Fibroblast of pulmonary artery (primary cell): ENCODE measurements around the gene FAM20A.

Experiments used
- DNase-seq: peaks from one replicate; pipeline ENCODE4 v3.0.0-alpha.2; 2010; ENCODE audit warnings: low read depth
- H3K4me3 ChIP-seq: replicated peaks from 2 replicates; pipeline ENCODE4 v1.5.1; 2011; ENCODE audit warnings: low read depth, mild to moderate bottlenecking, control low read depth, low read length, moderate library complexity
- TF ChIP-seq, protein P1 (sequence below): IDR thresholded peaks from 2 replicates; pipeline ENCODE4 v1.5.1; 2011; ENCODE audit warnings: mild to moderate bottlenecking, control low read depth, low read length, inconsistent platforms; ENCODE audit errors: missing control alignments

FAM20A gene

DNA sequence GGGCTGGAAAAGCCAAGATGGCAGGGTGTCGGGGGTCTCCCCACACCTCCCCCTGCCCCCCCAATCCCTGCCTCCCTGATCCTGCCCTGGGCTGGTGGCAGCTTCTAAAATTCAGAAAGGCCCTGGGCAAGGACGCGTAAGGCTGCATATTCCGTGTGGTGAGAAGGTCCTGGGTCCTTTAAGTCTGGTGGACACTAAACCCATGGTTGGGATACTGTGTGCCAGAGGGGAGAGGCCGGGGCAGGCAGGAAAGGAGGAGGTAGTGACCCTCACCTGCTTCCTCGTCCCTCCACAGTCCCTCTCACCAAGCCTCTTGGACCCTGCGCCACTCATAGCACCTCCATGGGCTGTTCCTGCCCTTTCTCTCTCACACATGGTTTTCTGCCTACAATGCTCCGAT is 60.2 kb downstream of the FAM20A start:
- DNase-seq, result no peak
- TF ChIP-seq, protein P1, sequence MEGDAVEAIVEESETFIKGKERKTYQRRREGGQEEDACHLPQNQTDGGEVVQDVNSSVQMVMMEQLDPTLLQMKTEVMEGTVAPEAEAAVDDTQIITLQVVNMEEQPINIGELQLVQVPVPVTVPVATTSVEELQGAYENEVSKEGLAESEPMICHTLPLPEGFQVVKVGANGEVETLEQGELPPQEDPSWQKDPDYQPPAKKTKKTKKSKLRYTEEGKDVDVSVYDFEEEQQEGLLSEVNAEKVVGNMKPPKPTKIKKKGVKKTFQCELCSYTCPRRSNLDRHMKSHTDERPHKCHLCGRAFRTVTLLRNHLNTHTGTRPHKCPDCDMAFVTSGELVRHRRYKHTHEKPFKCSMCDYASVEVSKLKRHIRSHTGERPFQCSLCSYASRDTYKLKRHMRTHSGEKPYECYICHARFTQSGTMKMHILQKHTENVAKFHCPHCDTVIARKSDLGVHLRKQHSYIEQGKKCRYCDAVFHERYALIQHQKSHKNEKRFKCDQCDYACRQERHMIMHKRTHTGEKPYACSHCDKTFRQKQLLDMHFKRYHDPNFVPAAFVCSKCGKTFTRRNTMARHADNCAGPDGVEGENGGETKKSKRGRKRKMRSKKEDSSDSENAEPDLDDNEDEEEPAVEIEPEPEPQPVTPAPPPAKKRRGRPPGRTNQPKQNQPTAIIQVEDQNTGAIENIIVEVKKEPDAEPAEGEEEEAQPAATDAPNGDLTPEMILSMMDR, result no peak
- H3K4me3 ChIP-seq, result no peak overlapping the region

DNA sequence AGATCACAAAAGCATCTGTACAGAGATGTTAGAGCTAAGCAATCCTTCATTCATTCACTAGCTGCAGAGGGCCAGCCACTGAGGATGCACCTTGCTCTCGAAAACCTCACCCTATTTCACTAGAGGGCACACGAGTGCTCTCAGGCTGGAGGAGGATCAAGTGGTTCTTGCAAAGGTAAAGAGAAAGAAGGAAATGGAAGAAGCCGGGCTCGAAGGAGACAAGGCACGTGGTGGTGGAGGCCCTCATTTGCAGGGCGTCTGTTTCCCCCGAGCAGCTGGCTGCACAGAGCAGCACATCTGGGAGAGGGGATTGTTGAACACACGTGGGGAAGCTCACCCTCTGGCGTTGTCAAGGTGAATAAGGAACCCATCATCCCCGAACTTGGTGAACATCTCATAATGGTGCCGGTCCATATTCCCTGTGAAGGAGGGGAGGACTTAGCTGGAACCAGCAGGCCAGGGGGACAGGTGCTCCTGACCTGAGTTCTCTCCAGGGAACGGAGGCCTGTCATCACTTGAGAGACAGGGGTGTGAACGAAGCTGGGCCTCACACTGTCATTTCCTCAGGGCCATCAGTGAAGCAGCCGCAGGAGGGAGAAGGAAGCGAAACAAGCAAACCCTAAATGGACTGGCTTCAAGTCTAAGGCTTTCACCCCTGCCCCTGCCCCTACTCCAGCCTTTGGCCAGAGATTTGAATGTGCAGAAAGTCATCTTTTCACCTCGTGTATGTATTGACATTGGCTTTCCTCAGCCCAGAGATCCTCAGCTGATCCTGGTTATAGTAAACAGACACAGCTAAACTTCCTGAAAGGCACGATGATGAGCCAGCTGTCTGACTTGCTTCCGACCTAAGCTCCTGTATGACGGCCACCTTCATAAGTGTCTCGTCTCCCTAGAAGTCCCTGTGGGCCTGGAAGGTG is 61.4 kb downstream of the FAM20A start:
- TF ChIP-seq, protein P1, result peak; percentile 43
- DNase-seq, result peak; percentile 50
- no peak overlapping the region for H3K4me3 ChIP-seq

DNA sequence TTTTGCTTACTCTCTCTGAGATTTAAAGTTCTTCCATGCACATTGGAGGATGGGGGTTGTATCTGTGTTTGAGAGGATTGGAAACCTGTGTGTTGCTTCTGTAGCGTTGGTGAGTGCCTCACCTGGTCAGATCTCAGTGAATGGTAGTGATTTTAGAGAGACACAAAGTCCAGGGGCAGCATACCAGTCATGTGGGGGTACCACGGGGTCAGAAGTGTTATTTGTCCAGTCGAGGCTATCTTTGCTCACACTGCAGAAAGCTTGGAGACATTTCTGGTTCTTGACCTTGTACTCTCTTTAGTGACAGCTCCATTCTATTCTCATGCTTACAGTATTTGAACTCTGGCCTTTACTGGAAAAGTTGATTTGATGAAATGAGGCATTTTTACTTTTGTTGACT is 65.2 kb downstream of the FAM20A start:
- TF ChIP-seq, protein P1, result no peak
- no peak for DNase-seq
- no peak overlapping the region for H3K4me3 ChIP-seq

DNA sequence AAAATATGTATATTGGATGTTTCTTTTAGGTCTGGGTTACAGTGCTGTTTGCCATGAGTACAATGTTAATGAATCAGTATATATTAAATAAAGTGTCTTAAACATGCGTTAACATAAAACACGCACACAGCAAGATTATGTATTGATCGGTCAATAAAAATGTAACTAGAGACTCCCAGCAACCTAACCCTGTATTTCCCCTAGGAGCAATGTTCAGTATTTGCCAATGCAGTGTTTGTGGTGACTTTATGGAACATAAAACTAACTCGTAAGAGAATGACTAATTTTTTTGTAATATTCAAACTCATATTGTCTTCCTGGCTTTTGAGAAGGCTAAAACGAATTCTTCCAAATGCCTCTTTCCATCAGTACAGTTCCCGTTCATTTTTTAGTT is 66.5 kb downstream of the FAM20A start:
- no peak overlapping the region for H3K4me3 ChIP-seq
- TF ChIP-seq, protein P1, result no peak
- DNase-seq, result no peak

DNA sequence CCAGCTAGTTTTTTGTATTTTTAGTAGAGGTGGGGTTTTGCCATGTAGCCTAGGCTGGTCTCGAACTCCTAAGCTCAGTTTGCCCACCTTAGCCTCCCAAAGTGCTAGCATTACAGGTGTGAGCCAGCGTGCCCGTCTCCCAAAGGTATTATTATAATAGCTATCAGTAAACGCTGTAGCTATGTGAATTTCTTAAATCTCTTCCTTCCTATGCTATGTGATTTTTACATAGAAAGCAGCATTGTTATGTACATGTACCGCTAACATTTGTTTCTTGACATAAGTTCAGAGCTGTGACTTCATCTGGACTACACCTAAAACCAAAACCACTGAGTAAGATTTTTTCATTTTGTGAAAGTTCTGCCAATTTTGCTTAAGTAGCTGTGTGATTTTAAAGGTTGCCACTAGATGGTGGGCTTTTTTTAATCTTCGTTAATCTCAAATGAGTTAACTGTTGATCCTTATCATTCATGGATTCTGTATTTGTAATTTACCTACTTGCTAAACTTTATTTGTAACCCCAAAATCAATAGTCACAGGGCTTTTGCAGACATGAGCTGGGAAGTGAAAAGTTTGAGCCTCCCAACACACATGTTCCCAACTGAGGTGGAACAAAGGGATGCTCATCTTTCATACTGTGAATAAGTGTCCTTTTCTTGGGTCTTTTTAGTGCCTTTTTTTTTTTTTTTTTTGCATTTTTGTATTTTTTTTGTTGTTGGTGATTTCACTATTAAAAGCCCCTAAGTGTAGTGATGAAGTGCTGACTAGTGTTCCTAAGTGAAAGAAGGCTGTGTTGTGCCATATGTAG is 67.1 kb downstream of the FAM20A start:
- no peak overlapping the region for H3K4me3 ChIP-seq
- TF ChIP-seq, protein P1, result peak; percentile 27
- peak; percentile 43 for DNase-seq

DNA sequence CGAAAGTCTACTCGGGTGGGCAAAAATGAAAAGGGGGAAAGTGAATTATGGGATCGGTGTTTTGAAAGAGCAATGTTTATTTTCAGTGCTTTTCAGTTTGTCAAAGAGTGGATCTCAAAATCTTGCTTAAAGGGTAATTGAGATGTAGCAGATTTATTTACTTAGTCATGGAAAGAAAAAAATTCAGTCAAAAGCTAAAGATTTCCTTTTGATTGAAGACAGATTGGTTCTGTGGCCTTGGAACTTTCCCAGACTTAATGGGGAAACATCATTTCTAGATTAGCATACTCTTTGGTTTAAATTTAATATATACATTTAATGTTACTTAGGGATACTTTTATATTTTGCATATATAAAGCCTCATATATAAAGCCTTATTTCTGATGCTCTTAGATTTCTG is 68.3 kb downstream of the FAM20A start:
- TF ChIP-seq, protein P1, result no peak
- H3K4me3 ChIP-seq, result no peak overlapping the region
- no peak for DNase-seq
